CD4-positive, alpha-beta T cell treated with Interleukin-21 for 1 hour (primary cell): ENCODE data around the gene ADAM33.

ENCODE experiments used
- DNase-seq: peaks from one replicate; pipeline ENCODE4 v3.0.0-alpha.2; 2020

The ADAM33 gene

GRCh38 chr20:3706774-3707507 is 25.1 kb upstream of the ADAM33 start:
- DNase-seq: no peak

GRCh38 chr20:3705970-3706739 is 24.3 kb upstream of the ADAM33 start:
- no peak for DNase-seq

GRCh38 chr20:3705491-3705969 is 23.7 kb upstream of the ADAM33 start:
- DNase-seq: no peak

GRCh38 chr20:3704087-3704486 is 22.3 kb upstream of the ADAM33 start:
- no peak for DNase-seq

- no peak for DNase-seq
These were observed 21.0 kb upstream of the ADAM33 start for GRCh38 chr20:3702611-3703391.

GRCh38 chr20:3701061-3701998 is 19.5 kb upstream of the ADAM33 start:
- DNase-seq: no peak

- DNase-seq: no peak
These were observed 17.2 kb upstream of the ADAM33 start for GRCh38 chr20:3699037-3699436.

- no peak for DNase-seq
These were observed 16.8 kb upstream of the ADAM33 start for GRCh38 chr20:3698591-3699001.

- DNase-seq: no peak
These were observed 15.9 kb upstream of the ADAM33 start for GRCh38 chr20:3697588-3698305.

- no peak for DNase-seq
These were observed 15.2 kb upstream of the ADAM33 start for GRCh38 chr20:3696745-3697587.

GRCh38 chr20:3696200-3696599 is 14.4 kb upstream of the ADAM33 start:
- no peak for DNase-seq

- DNase-seq: no peak
These were observed 13.1 kb upstream of the ADAM33 start for GRCh38 chr20:3694864-3695263.

- no peak for DNase-seq
These were observed 11.6 kb upstream of the ADAM33 start for GRCh38 chr20:3693376-3693775.

- no peak for DNase-seq
These were observed 11.0 kb upstream of the ADAM33 start for GRCh38 chr20:3692706-3693294.

- no peak for DNase-seq
These were observed 10.1 kb upstream of the ADAM33 start for GRCh38 chr20:3691897-3692296.

- no peak for DNase-seq
These were observed 9.5 kb upstream of the ADAM33 start for GRCh38 chr20:3691306-3691705.

- no peak for DNase-seq
These were observed 8.6 kb upstream of the ADAM33 start for GRCh38 chr20:3690413-3690812.

GRCh38 chr20:3689978-3690377 is 8.2 kb upstream of the ADAM33 start:
- no peak for DNase-seq

- no peak for DNase-seq
These were observed 5.8 kb upstream of the ADAM33 start for GRCh38 chr20:3687655-3688054.

- no peak for DNase-seq
These were observed 5.1 kb upstream of the ADAM33 start for GRCh38 chr20:3686867-3687321.
